CD14-positive monocyte (primary cell): Measurements from ENCODE around the gene AZGP1. TPM values are rescaled to one million over a fixed set of nuclear protein-coding genes. Genes with fewer than 3 reads are reported as not detected.
A peak's percentile ranks its signal among the peaks of the same experiment; 100 is the strongest.
"Not testable (repeated sequence)": the region's sequence is repeated elsewhere in the genome, so short reads cannot be mapped to it uniquely, and the experiment has no call there.

Experiments
- DNase-seq, 3 donors: peaks; one replicate each; pipeline ENCODE4 v3.0.0-alpha.2; 2011 to 2022
- H2AFZ ChIP-seq: 2 replicates; pipeline ENCODE4 v1.6.0; 2012; ENCODE audit warnings: mild to moderate bottlenecking, low read depth, low read length, inconsistent platforms; ENCODE audit not compliant: insufficient read depth, poor library complexity, severe bottlenecking
- H3K27ac ChIP-seq, 2 donors: 1 replicate in 1 of 2; 2 replicates in 1 of 2; pipeline ENCODE4 v1.5.1; 2012 to 2013; ENCODE audit warnings: low read length in 2 of 2, control low read depth in 1 of 2, inconsistent platforms in 1 of 2, low read depth in 1 of 2, mild to moderate bottlenecking in 1 of 2
- H3K27me3 ChIP-seq, 2 donors: one replicate each; pipeline versions ENCODE4 v1.6.0 to v1.6.1; 2011 to 2013; ENCODE audit warnings: low read length in 2 of 2; ENCODE audit not compliant: control insufficient read depth in 2 of 2, insufficient read depth in 2 of 2
- H3K36me3 ChIP-seq, 2 donors: replicated peaks in 1 of 2; 1 replicate in 1 of 2; 2 replicates in 1 of 2; pipeline versions ENCODE4 v1.5.1 to v1.6.1; 2012 to 2013; ENCODE audit warnings: low read length in 2 of 2, control low read depth in 1 of 2, inconsistent platforms in 1 of 2, mild to moderate bottlenecking in 1 of 2; ENCODE audit not compliant: insufficient read depth in 2 of 2, control insufficient read depth in 1 of 2
- H3K4me1 ChIP-seq, 2 donors: 1 replicate in 1 of 2; 2 replicates in 1 of 2; pipeline versions ENCODE4 v1.5.1 to v1.6.1; 2012 to 2013; ENCODE audit warnings: low read length in 2 of 2, control low read depth in 1 of 2, inconsistent platforms in 1 of 2, mild to moderate bottlenecking in 1 of 2, moderate library complexity in 1 of 2; ENCODE audit not compliant: insufficient read depth in 2 of 2, control insufficient read depth in 1 of 2
- H3K4me2 ChIP-seq: replicated peaks from 2 replicates; pipeline ENCODE3; 2012; ENCODE audit warnings: low read length, moderate library complexity, mild to moderate bottlenecking; ENCODE audit not compliant: poor library complexity, severe bottlenecking; ENCODE audit errors: extremely low read depth
- H3K4me3 ChIP-seq, 3 experiments: fragments of 200-600 bp in 1 of 3; sonication (generic) in 1 of 3; replicated peaks in 1 of 3; 1 replicate in 2 of 3; 2 replicates in 1 of 3; pipeline ENCODE4 v1.5.1; 2011 to 2013; ENCODE audit warnings: low read length in 3 of 3, mild to moderate bottlenecking in 3 of 3, control low read depth in 2 of 3, low read depth in 2 of 3, inconsistent platforms in 1 of 3, moderate library complexity in 1 of 3
- H3K79me2 ChIP-seq: 2 replicates; pipeline ENCODE4 v1.6.0; 2012; ENCODE audit warnings: mild to moderate bottlenecking, control low read depth, inconsistent platforms, low read length, moderate library complexity; ENCODE audit not compliant: insufficient read depth
- H3K9ac ChIP-seq: 2 replicates; pipeline ENCODE4 v1.6.0; 2017; ENCODE audit warnings: low read length, mild to moderate bottlenecking; ENCODE audit not compliant: insufficient read depth, poor library complexity, severe bottlenecking
- H3K9me3 ChIP-seq, 2 donors: replicated peaks in 1 of 2; 1 replicate in 1 of 2; 2 replicates in 1 of 2; pipeline versions ENCODE4 v1.5.1 to v1.6.1; 2012 to 2013; ENCODE audit warnings: low read length in 2 of 2, control low read depth in 1 of 2; ENCODE audit not compliant: control insufficient read depth in 1 of 2, insufficient read depth in 1 of 2
- H4K20me1 ChIP-seq: 2 replicates; pipeline ENCODE4 v1.6.0; 2012; ENCODE audit warnings: mild to moderate bottlenecking, low read length, control low read depth, moderate library complexity; ENCODE audit not compliant: insufficient read depth
- H3K27ac Mint-ChIP-seq, 7 donors: one replicate each; pipeline ENCODE4 v1.8.0; 2020; ENCODE audit warnings: mild to moderate bottlenecking in 7 of 7, mixed read lengths in 7 of 7, moderate library complexity in 6 of 7, inconsistent platforms in 2 of 7
- H3K27me3 Mint-ChIP-seq, 3 donors: one replicate each; pipeline ENCODE4 v1.8.0; 2021 to 2022; ENCODE audit warnings: low read depth in 3 of 3, mild to moderate bottlenecking in 3 of 3, mixed read lengths in 3 of 3, moderate library complexity in 3 of 3, inconsistent platforms in 1 of 3
- H3K36me3 Mint-ChIP-seq, 2 donors: one replicate each; pipeline ENCODE4 v1.8.0; 2020; ENCODE audit warnings: mixed read lengths in 2 of 2, inconsistent platforms in 1 of 2, mild to moderate bottlenecking in 1 of 2
- H3K4me1 Mint-ChIP-seq: one replicate; pipeline ENCODE4 v1.8.0; 2020; ENCODE audit warnings: mild to moderate bottlenecking, mixed read lengths
- H3K4me3 Mint-ChIP-seq, 2 donors: one replicate each; pipeline ENCODE4 v1.8.0; 2020; ENCODE audit warnings: mild to moderate bottlenecking in 2 of 2, mixed read lengths in 2 of 2, moderate library complexity in 1 of 2
- H3K9me3 Mint-ChIP-seq, 7 donors: one replicate each; pipeline ENCODE4 v1.8.0; 2020 to 2022; ENCODE audit warnings: mixed read lengths in 7 of 7, mild to moderate bottlenecking in 6 of 7, moderate library complexity in 6 of 7, inconsistent platforms in 2 of 7
- CTCF ChIP-seq: fragments of 200-600 bp; IDR thresholded peaks from one replicate; pipeline ENCODE4 v1.8.0; 2022; ENCODE audit warnings: antibody characterized with exemption, mild to moderate bottlenecking
- WGBS: methylation state at CpG from one replicate; pipeline ENCODE4 v1.1.5; 2013; ENCODE audit warnings: missing lambda C conversion rate; ENCODE audit not compliant: insufficient coverage; 5-methylcytosine and 5-hydroxymethylcytosine counted together
- intact Hi-C, 2 donors: fragments of 100-400 bp; cut with micrococcal nuclease; formaldehyde crosslinking; loops; one replicate each; pipeline versions ENCODE4 v1.15.0 to v1.15.1; 2023
- polyA plus RNA-seq, 3 donors: library from polyadenylated mRNA; depleted of rRNA in 1 of 3; unstranded in 2 of 3; stranded (reverse) in 1 of 3; fragments of 300-500 nt in 2 of 3; fragments of >200 nt in 1 of 3; fragmentation: Illumina TruSeq in 2 of 3; gene quantifications; 1 replicate in 2 of 3; 2 replicates in 1 of 3; pipeline ENCODE4 v1.2.3, GENCODE V29; 2012 to 2021

The AZGP1 gene
- polyA plus RNA-seq, 3 donors, result not detected

GRCh38 chr7:99953649-99954048, 22.2 kb downstream of the AZGP1 start:
- intact Hi-C loops, result no loop called here
- peak overlapping the region in 1 of 2 donors; percentile 59 for H3K4me3 Mint-ChIP-seq
- Histone ChIP-seq H3K27me3 (peaks cover 2% of the 10 kb centered on the region in 2 donors), H3K27ac (peak overlapping the region; percentile 66 to 77), H3K9ac (no peak overlapping the region), H3K9me3 (peaks cover 7 to 8% of the 10 kb centered on the region in 2 donors), H3K4me1 (peaks cover 19 to 20% of the 10 kb centered on the region in 2 donors), H3K79me2 (no peaks in the 10 kb centered on the region), H2AFZ (peak overlapping the region; percentile 33), H3K4me2 (peak overlapping the region; percentile 40), H4K20me1 (no peaks in the 10 kb centered on the region), H3K4me3 (peak overlapping the region in 1 of 3 experiments; percentile 22), H3K36me3 (no peaks in the 10 kb centered on the region)
- H3K27me3 Mint-ChIP-seq, result peaks cover 2 to 8% (median 5%) of the 10 kb centered on the region in 3 donors
- H3K4me1 Mint-ChIP-seq, result peaks cover 32% of the 10 kb centered on the region
- DNase-seq, result peak; percentile 77 to 82 (median 81)
- WGBS, result 8% methylated on average over 2 of the region's 3 CpGs
- H3K36me3 Mint-ChIP-seq, result peaks cover 0 to 2% of the 10 kb centered on the region in 2 donors
- H3K27ac Mint-ChIP-seq, result peak overlapping the region; percentile 74 to 93 (median 84)
- H3K9me3 Mint-ChIP-seq, result peaks cover 5 to 15% (median 10%) of the 10 kb centered on the region in 7 donors
- TF ChIP-seq CTCF, result no peak

DNA sequence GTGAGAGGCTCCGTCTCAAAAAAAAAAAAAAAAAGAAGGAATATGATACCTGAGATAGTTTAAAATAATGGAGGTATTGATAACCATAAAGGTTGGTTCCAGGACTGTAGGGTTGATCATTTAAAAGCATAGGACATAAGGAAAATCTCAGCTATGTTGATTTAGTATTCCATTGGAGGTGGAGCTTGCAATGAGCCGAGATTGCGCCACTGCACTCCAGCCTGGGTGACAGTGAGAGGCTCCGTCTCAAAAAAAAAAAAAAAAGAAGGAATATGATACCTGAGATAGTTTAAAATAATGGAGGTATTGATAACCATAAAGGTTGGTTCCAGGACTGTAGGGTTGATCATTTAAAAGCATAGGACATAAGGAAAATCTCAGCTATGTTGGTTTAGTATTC, 23.2 kb downstream of the AZGP1 start:
- H3K9ac ChIP-seq, H3K27ac Mint-ChIP-seq, DNase-seq, H3K27me3 Mint-ChIP-seq, H3K4me2 ChIP-seq, H3K9me3 ChIP-seq, H3K4me3 Mint-ChIP-seq, H3K79me2 ChIP-seq, H3K4me3 ChIP-seq, intact Hi-C loops, H4K20me1 ChIP-seq, H3K36me3 Mint-ChIP-seq, H3K36me3 ChIP-seq, H3K27me3 ChIP-seq: not testable (repeated sequence)
- H3K4me1 ChIP-seq, result peaks cover 22 to 23% of the 10 kb centered on the region in 2 donors
- WGBS, result no CpG with 5 or more reads among the region's 4 CpGs
- H3K9me3 Mint-ChIP-seq, result peaks cover 5 to 15% (median 10%) of the 10 kb centered on the region in 7 donors
- H2AFZ ChIP-seq, result peak overlapping the region; percentile 33
- peak overlapping the region in 1 of 2 donors; percentile 77 for H3K27ac ChIP-seq
- H3K4me1 Mint-ChIP-seq, result peaks cover 36% of the 10 kb centered on the region

- peaks cover 38% of the 10 kb centered on the region for H3K4me1 Mint-ChIP-seq
- intact Hi-C loops, H3K79me2 ChIP-seq, H3K27me3 Mint-ChIP-seq, H4K20me1 ChIP-seq, H3K27ac Mint-ChIP-seq, H3K27ac ChIP-seq, H3K4me3 Mint-ChIP-seq, H2AFZ ChIP-seq, H3K4me3 ChIP-seq, H3K27me3 ChIP-seq, H3K9ac ChIP-seq, DNase-seq, H3K4me2 ChIP-seq, H3K36me3 Mint-ChIP-seq, H3K9me3 ChIP-seq, H3K36me3 ChIP-seq: not testable (repeated sequence)
- WGBS, result 100% methylated on average over 1 of the region's 6 CpGs
- peaks cover 26 to 27% of the 10 kb centered on the region in 2 donors for H3K4me1 ChIP-seq
- H3K9me3 Mint-ChIP-seq, result peaks cover 5 to 14% (median 10%) of the 10 kb centered on the region in 7 donors
These were observed 25.0 kb downstream of the AZGP1 start for GRCh38 chr7:99950819-99951218.
